Lower lobe of right lung (tissue), 2 donors: ENCODE results near the gene SYNRG. TPM values are rescaled to one million over a fixed set of nuclear protein-coding genes. Genes with fewer than 3 reads are reported as not detected.
A peak's percentile ranks its signal among the peaks of the same experiment; 100 is the strongest.

Experiments used
- ATAC-seq, 2 donors: fragments of 200-7000 bp; cut with Tn5 transposase; one replicate each; pipeline ENCODE4 v1.9.1; 2020 to 2022; ENCODE audit warnings: mild to moderate bottlenecking in 2 of 2, moderate library complexity in 2 of 2
- DNase-seq: peaks from one replicate; pipeline ENCODE4 v3.0.0-alpha.2; 2020
- H3K27ac ChIP-seq: fragments of 200-600 bp; one replicate; pipeline ENCODE4 v1.8.0; 2022
- H3K27me3 ChIP-seq: fragments of 200-600 bp; one replicate; pipeline ENCODE4 v1.8.0; 2022; ENCODE audit warnings: low read depth
- H3K36me3 ChIP-seq: fragments of 200-600 bp; one replicate; pipeline ENCODE4 v1.8.0; 2022; ENCODE audit warnings: mild to moderate bottlenecking
- H3K4me1 ChIP-seq: fragments of 200-600 bp; one replicate; pipeline ENCODE4 v1.8.0; 2022
- H3K4me3 ChIP-seq: fragments of 200-600 bp; one replicate; pipeline ENCODE4 v1.8.0; 2022; ENCODE audit warnings: mild to moderate bottlenecking
- H3K9me3 ChIP-seq: fragments of 200-600 bp; one replicate; pipeline ENCODE4 v1.8.0; 2022
- CTCF ChIP-seq: fragments of 200-600 bp; IDR thresholded peaks from one replicate; pipeline ENCODE4 v1.8.0; 2022; ENCODE audit warnings: antibody characterized with exemption, mild to moderate bottlenecking
- intact Hi-C: fragments of 100-400 bp; cut with DNase I; formaldehyde crosslinking; loops from one replicate; pipeline ENCODE4 v1.11.0; 2022
- total RNA-seq: library from RNA; stranded (reverse); fragmentation: NEBNext Ultra II Directional; extraction: Animal tissue kit (Norgen Biotek cat#: 25700); gene quantifications from one replicate; pipeline ENCODE4 v1.2.1, GENCODE V29; 2021
- donor health status: DM: no; HTN: yes; CAD: no; lungs with severe emphysema.

SYNRG gene
- total RNA-seq, 1 donor from 2014 or later, result 39.7 TPM

- intact Hi-C loops, result no loop called here
- Histone ChIP-seq H3K4me3 (no peak overlapping the region), H3K27ac (no peak overlapping the region), H3K9me3 (no peaks in the 10 kb centered on the region), H3K27me3 (no peaks in the 10 kb centered on the region), H3K36me3 (peaks cover 90% of the 10 kb centered on the region), H3K4me1 (no peaks in the 10 kb centered on the region)
- DNase-seq, result no peak
- ATAC-seq, result peak in 1 of 2 donors; percentile 46
- TF ChIP-seq CTCF, result peak; percentile 47
Observed at GRCh38 chr17:37527249-37527851, 81.9 kb downstream of the SYNRG start.

- no peak for TF ChIP-seq CTCF
- Histone ChIP-seq H3K9me3 (no peaks in the 10 kb centered on the region), H3K27ac (no peak overlapping the region), H3K27me3 (no peaks in the 10 kb centered on the region), H3K36me3 (peaks cover 85% of the 10 kb centered on the region), H3K4me1 (no peaks in the 10 kb centered on the region), H3K4me3 (no peak overlapping the region)
- DNase-seq (no peak), ATAC-seq (no peak)
- intact Hi-C loops, result no loop called here
Observed at GRCh38 chr17:37523715-37524219, 85.5 kb downstream of the SYNRG start.

GRCh38 chr17:37521821-37522220 lies 87.4 kb downstream of the SYNRG start:
- H3K9me3 ChIP-seq, result no peaks in the 10 kb centered on the region
- no peak overlapping the region for H3K27ac ChIP-seq
- peaks cover 85% of the 10 kb centered on the region for H3K36me3 ChIP-seq
- DNase-seq, result no peak
- intact Hi-C loops, result no loop called here
- TF ChIP-seq CTCF, result no peak
- no peaks in the 10 kb centered on the region for H3K27me3 ChIP-seq
- no peak for ATAC-seq
- H3K4me3 ChIP-seq, result no peak overlapping the region
- H3K4me1 ChIP-seq, result no peaks in the 10 kb centered on the region

- Histone ChIP-seq H3K36me3 (peaks cover 90% of the 10 kb centered on the region), H3K4me3 (no peak overlapping the region), H3K9me3 (no peaks in the 10 kb centered on the region), H3K27ac (no peak overlapping the region), H3K27me3 (no peaks in the 10 kb centered on the region), H3K4me1 (no peaks in the 10 kb centered on the region)
- intact Hi-C loops, result no loop called here
- TF ChIP-seq CTCF, result no peak
- DNase-seq, result no peak
- no peak for ATAC-seq
Observed at GRCh38 chr17:37520174-37520573, 89.0 kb downstream of the SYNRG start.

GRCh38 chr17:37519251-37519985 lies 89.8 kb downstream of the SYNRG start:
- Histone ChIP-seq H3K36me3 (peaks cover 93% of the 10 kb centered on the region), H3K27ac (no peak overlapping the region), H3K27me3 (no peaks in the 10 kb centered on the region), H3K4me1 (no peaks in the 10 kb centered on the region), H3K9me3 (no peaks in the 10 kb centered on the region), H3K4me3 (no peak overlapping the region)
- ATAC-seq (no peak), DNase-seq (no peak)
- intact Hi-C loops, result no loop called here
- no peak for TF ChIP-seq CTCF
